MCF 10A (cell line): ENCODE data around the gene ASB13. TPM values are rescaled to one million over a fixed set of nuclear protein-coding genes. Genes with fewer than 3 reads are reported as not detected.

Experiments used
- BruUV-seq: library from RNA; stranded (reverse); fragments of 400-500 nt; replicated peaks from 2 replicates; lab custom pipeline; 2021; lab: Mats Ljungman, UMichigan
- CTCF ChIA-PET: fragments of 300-600 bp; sonication (Branson Sonifier 250); formaldehyde crosslinking; extraction: SDS; loops from one replicate; lab custom pipeline; 2021; ENCODE audit warnings: antibody characterized with exemption, inconsistent platforms; lab: Yijun Ruan, JAX
- POLR2A ChIA-PET: fragments of 300-600, 350-650 bp; sonication (Branson Sonifier 250); formaldehyde crosslinking; extraction: SDS; loops from one replicate; lab custom pipeline; 2020; ENCODE audit warnings: antibody characterized with exemption, inconsistent platforms; lab: Yijun Ruan, JAX
- DNase-seq: peaks from one replicate; pipeline ENCODE4 v3.0.0-alpha.2; 2018; ENCODE audit not compliant: unreplicated experiment
- H3K27ac Mint-ChIP-seq: one replicate; pipeline ENCODE4 v1.8.0; 2022; ENCODE audit warnings: mild to moderate bottlenecking, low read depth, mixed read lengths; ENCODE audit not compliant: unreplicated experiment
- H3K27me3 Mint-ChIP-seq: one replicate; pipeline ENCODE4 v1.8.0; 2022; ENCODE audit warnings: mixed read lengths; ENCODE audit not compliant: insufficient read depth, unreplicated experiment
- H3K36me3 Mint-ChIP-seq: one replicate; pipeline ENCODE4 v1.8.0; 2022; ENCODE audit warnings: mild to moderate bottlenecking, moderate library complexity, mixed read lengths; ENCODE audit not compliant: insufficient read depth, unreplicated experiment
- H3K4me1 Mint-ChIP-seq: one replicate; pipeline ENCODE4 v1.8.0; 2022; ENCODE audit warnings: mixed read lengths; ENCODE audit not compliant: insufficient read depth, unreplicated experiment
- H3K4me3 Mint-ChIP-seq: one replicate; pipeline ENCODE4 v1.8.0; 2022; ENCODE audit warnings: mild to moderate bottlenecking, moderate library complexity, mixed read lengths; ENCODE audit not compliant: unreplicated experiment
- H3K9me3 Mint-ChIP-seq: one replicate; pipeline ENCODE4 v1.8.0; 2022; ENCODE audit warnings: mixed read lengths; ENCODE audit not compliant: unreplicated experiment
- intact Hi-C: fragments of 100-400 bp; cut with micrococcal nuclease; formaldehyde crosslinking; loops from 2 replicates; pipeline ENCODE4 v1.14.1; 2022
- total RNA-seq: library from RNA; stranded (reverse); gene quantifications from 2 replicates; pipeline ENCODE4 v1.2.3, GENCODE V29; 2022
- TF ChIP-seq, protein P1 (sequence below): fragments of 200-600 bp; IDR thresholded peaks from one replicate; pipeline ENCODE4 v1.8.0; 2022; ENCODE audit warnings: antibody characterized with exemption, mild to moderate bottlenecking; ENCODE audit not compliant: unreplicated experiment

ASB13 gene
- total RNA-seq, 1 experiment from 2014 or later, result 16.3 TPM

DNA sequence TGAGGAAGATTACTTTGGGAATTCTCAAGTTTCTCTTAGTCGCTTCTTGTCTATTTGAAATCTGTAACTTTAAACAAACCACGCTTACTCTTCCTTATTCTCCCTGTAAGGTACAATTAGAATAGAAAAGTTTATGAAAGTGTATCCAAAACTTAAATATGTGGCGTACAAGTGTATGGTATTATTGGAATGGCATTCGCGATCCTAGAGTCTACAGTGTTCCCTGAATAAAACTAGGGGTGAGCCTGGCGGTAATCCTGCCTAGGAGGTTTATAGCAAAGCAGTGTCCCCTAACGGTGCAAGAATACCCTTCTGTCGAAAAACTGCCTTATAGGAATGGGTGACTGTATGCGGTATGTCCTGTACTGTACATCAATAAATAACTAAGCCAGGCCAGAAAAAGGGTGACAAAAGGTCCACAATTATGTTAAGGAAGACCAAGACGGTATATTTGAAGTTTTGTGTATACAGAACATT lies 19.4 kb upstream of the ASB13 start:
- TF ChIP-seq, protein P1, sequence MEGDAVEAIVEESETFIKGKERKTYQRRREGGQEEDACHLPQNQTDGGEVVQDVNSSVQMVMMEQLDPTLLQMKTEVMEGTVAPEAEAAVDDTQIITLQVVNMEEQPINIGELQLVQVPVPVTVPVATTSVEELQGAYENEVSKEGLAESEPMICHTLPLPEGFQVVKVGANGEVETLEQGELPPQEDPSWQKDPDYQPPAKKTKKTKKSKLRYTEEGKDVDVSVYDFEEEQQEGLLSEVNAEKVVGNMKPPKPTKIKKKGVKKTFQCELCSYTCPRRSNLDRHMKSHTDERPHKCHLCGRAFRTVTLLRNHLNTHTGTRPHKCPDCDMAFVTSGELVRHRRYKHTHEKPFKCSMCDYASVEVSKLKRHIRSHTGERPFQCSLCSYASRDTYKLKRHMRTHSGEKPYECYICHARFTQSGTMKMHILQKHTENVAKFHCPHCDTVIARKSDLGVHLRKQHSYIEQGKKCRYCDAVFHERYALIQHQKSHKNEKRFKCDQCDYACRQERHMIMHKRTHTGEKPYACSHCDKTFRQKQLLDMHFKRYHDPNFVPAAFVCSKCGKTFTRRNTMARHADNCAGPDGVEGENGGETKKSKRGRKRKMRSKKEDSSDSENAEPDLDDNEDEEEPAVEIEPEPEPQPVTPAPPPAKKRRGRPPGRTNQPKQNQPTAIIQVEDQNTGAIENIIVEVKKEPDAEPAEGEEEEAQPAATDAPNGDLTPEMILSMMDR, result no peak
- no peak for DNase-seq
- ChIA-PET POLR2A (interaction anchor here (2.5 kb wide), 1 partner anchor 54 kb away, joined by 16 read pairs; no protein-coding TSS in a partner anchor), CTCF (no interaction called here)
- H3K27me3 Mint-ChIP-seq, result no peaks in the 10 kb centered on the region
- intact Hi-C loops, result loop anchor here (2.0 to 10.0 kb wide), 4 partner anchors 49 to 201 kb away; partner anchors contain the start of genes ANKRD16 and GDI2
- no peaks in the 10 kb centered on the region for H3K9me3 Mint-ChIP-seq
- peaks cover 4% of the 10 kb centered on the region for H3K4me1 Mint-ChIP-seq
- H3K36me3 Mint-ChIP-seq, result no peaks in the 10 kb centered on the region
- TSS peak; percentile 45 for BruUV-seq
- peak overlapping the region; percentile 95 for H3K4me3 Mint-ChIP-seq
- H3K27ac Mint-ChIP-seq, result peak overlapping the region; percentile 90

DNA sequence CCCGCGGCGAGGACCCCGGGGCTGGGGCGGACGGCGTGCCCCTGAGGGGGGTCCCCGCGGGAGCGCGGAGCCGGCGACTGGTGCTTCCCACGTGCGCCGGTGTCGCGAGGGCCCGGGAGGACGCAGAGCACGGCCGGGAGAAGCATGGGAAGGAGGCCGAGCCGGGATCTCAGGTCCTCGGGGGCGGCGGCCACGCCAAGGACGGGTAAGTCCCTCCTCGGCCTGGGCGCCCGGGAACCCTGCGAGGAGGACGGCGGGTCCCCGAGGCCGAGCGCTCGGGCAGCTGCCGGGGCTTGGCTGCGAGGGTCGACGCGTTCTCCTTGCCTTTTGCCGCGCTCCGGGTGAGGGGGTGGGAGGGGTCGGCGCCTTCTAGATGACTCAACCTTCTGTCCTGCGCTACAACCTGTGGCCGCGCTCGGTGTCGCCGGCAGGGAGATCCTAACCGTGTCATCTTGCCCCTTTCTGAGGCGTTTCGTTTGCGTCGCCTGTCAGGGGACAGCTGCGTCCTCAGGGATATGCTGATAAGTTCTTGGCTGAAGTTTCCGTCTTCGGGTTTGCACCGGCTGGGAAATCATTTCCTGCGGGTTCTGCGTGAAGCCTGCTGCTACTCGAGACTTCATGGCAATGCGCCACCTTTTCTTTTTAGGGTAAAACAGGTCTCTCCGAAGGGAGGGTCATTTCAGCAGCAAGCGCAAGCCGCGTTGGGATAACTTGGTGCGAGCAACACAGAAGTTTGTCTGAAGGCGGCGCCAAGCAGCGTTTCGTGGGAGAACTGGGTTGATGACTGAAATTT lies 18.8 kb upstream of the ASB13 start:
- no peaks in the 10 kb centered on the region for H3K9me3 Mint-ChIP-seq
- H3K4me3 Mint-ChIP-seq, result peak overlapping the region; percentile 95
- POLR2A ChIA-PET, result interaction anchor here (1.0 to 3.3 kb wide), 14 partner anchors 9 to 205 kb away, joined by 3 to 18 read pairs (median 6); partner anchors contain the start of genes ANKRD16 and FBH1
- H3K36me3 Mint-ChIP-seq, result no peaks in the 10 kb centered on the region
- intact Hi-C loops, result loop anchor here (2.0 to 10.0 kb wide), 4 partner anchors 50 to 202 kb away; partner anchors contain the start of genes ANKRD16 and GDI2
- peak overlapping the region; percentile 90 for H3K27ac Mint-ChIP-seq
- TF ChIP-seq, protein P1, result peak; percentile 46
- no peaks in the 10 kb centered on the region for H3K27me3 Mint-ChIP-seq
- peaks cover 4% of the 10 kb centered on the region for H3K4me1 Mint-ChIP-seq
- peak; percentile 79 for DNase-seq
- no TSS peak for BruUV-seq
- CTCF ChIA-PET, result interaction anchor here (0.7 kb wide), 1 partner anchor 189 kb away, joined by 3 read pairs; no protein-coding TSS in a partner anchor

DNA sequence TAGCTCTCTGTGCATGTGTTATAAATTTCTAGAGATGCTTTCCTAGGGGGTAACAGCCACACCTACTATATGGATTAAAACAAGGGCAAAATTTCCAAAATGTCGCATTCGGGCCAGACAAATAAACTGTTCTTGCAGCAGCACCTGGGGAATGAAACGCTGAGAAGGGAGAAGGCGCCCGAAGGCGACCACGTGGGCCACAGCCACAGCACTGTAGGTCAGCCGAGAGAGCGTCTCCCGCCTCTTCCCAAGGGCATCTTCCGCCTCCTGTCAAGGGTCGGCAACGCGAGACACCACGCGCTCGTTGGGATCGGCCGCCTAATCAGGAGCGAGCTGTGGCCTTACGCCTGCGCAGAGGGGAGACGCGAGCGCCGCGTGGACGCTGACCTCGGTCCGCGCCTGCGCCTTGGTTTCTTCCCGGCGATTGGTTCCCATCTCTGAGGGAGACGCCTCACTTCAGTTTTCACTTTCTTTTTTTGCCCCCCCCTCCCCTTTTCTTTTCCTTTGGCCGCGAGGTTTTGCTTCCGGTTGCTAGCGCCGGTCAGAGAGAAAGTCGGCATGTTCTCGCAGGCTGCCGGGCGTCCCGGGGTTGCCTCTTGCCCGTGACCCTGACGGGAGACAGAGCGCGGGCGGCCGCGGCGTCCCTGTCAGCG lies 18.0 kb upstream of the ASB13 start, which contains the start of gene TASOR2:
Gene TASOR2, plus strand, starts transcription at position 521 of the 653 bp plus-strand sequence. CDS start 35,805 bp downstream, outside the sequence.
- ChIA-PET CTCF (interaction anchor here (0.7 to 1.0 kb wide), 2 partner anchors 55 to 190 kb away, joined by 3 to 10 read pairs; no protein-coding TSS in a partner anchor), POLR2A (interaction anchor here (0.7 to 3.3 kb wide), 22 partner anchors 8 to 206 kb away, joined by 3 to 18 read pairs (median 4); partner anchors contain the start of genes ANKRD16 and FBH1)
- no TSS peak for BruUV-seq
- TF ChIP-seq, protein P1, result no peak
- peak; percentile 99 for DNase-seq
- no peaks in the 10 kb centered on the region for H3K9me3 Mint-ChIP-seq
- peaks cover 4% of the 10 kb centered on the region for H3K4me1 Mint-ChIP-seq
- intact Hi-C loops, result loop anchor here (2.0 to 10.0 kb wide), 2 partner anchors 50 to 188 kb away; no protein-coding TSS in a partner anchor
- peak within 1 kb of the TSS; percentile 90 for H3K27ac Mint-ChIP-seq
- H3K27me3 Mint-ChIP-seq, result no peaks in the 10 kb centered on the region
- H3K4me3 Mint-ChIP-seq, result peak within 1 kb of the TSS; percentile 95
- no peaks in the 10 kb centered on the region for H3K36me3 Mint-ChIP-seq
